ENCODE data around the gene FLT3.

The FLT3 gene

GRCh38 chr13:27979765-27980279 lies 120.6 kb downstream of the FLT3 start:
- DNase-seq (ENCODE audit: low read depth in 2 of 2): no peak
- no peak for TF ChIP-seq CTCF (IDR thresholded peaks at IDR 0.05; ENCODE audit: low read depth, low read length)
- H3K4me3 ChIP-seq (replicated peaks in 1 of 2; ENCODE audit: low read depth in 2 of 2, low read length in 2 of 2): no peak overlapping the region

- no peak for DNase-seq (ENCODE audit: low read depth in 2 of 2)
These were observed 121.3 kb downstream of the FLT3 start for GRCh38 chr13:27979001-27979643.

GRCh38 chr13:27978301-27978968 lies 121.9 kb downstream of the FLT3 start:
- no peak for DNase-seq (ENCODE audit: low read depth in 2 of 2)
- H3K4me3 ChIP-seq (replicated peaks in 1 of 2; ENCODE audit: low read depth in 2 of 2, low read length in 2 of 2): no peak overlapping the region
- TF ChIP-seq CTCF (IDR thresholded peaks at IDR 0.05; ENCODE audit: low read depth, low read length): no peak

More at GRCh38 chr13:27979001-27979643, 121.3 kb downstream of the FLT3 start:
- TF ChIP-seq CTCF (IDR thresholded peaks at IDR 0.05; ENCODE audit: low read depth, low read length): no peak
- no peak overlapping the region for H3K4me3 ChIP-seq (replicated peaks in 1 of 2; ENCODE audit: low read depth in 2 of 2, low read length in 2 of 2)

GRCh38 chr13:27977476-27978300 lies 122.7 kb downstream of the FLT3 start:
- no peak overlapping the region for H3K4me3 ChIP-seq (replicated peaks in 1 of 2; ENCODE audit: low read depth in 2 of 2, low read length in 2 of 2)
- no peak for TF ChIP-seq CTCF (IDR thresholded peaks at IDR 0.05; ENCODE audit: low read depth, low read length)
- peak; percentile 10 to 22 for DNase-seq (ENCODE audit: low read depth in 2 of 2)

- TF ChIP-seq CTCF (IDR thresholded peaks at IDR 0.05; ENCODE audit: low read depth, low read length): no peak
- no peak for DNase-seq (ENCODE audit: low read depth in 2 of 2)
- H3K4me3 ChIP-seq (replicated peaks in 1 of 2; ENCODE audit: low read depth in 2 of 2, low read length in 2 of 2): no peak overlapping the region
These were observed 123.8 kb downstream of the FLT3 start for GRCh38 chr13:27976362-27977091.

Measured in cardiac fibroblast (primary cell).